HepG2 (cell line): ENCODE measurements around the gene IDH3A. TPM values are rescaled to one million over a fixed set of nuclear protein-coding genes. Genes with fewer than 3 reads are reported as not detected.
A peak's percentile ranks its signal among the peaks of the same experiment; 100 is the strongest.

Experiments used
- ATF7-NPFF ChIP-seq: sonication (generic); formaldehyde crosslinking; IDR thresholded peaks from 2 replicates; pipeline ENCODE4 v1.8.1; 2023; ENCODE audit warnings: mild to moderate bottlenecking, low read depth, missing genetic modification reagents, moderate library complexity
- HNRNPL ChIP-seq: fragments of 200-400 bp; formaldehyde crosslinking; IDR thresholded peaks from 2 replicates; pipeline ENCODE4 v1.6.1; 2017; ENCODE audit warnings: mild to moderate bottlenecking, low read depth, low read length
- KAT7 ChIP-seq: IDR thresholded peaks from 2 replicates; pipeline ENCODE4 v1.6.1; 2018; ENCODE audit warnings: borderline replicate concordance, missing compliant biosample characterization
- NFE2 ChIP-seq: sonication (generic); formaldehyde crosslinking; IDR thresholded peaks from 2 replicates; pipeline ENCODE4 v1.4.0; 2020; ENCODE audit warnings: missing genetic modification reagents
- POLR2A ChIP-seq, 2 experiments: IDR thresholded peaks; 2 replicates each; pipeline ENCODE4 v1.6.1; 2011; ENCODE audit warnings: low read depth in 2 of 2, low read length in 2 of 2, mild to moderate bottlenecking in 1 of 2, moderate library complexity in 1 of 2; ENCODE audit not compliant: insufficient read depth in 1 of 2
- SMARCE1 ChIP-seq: fragments of 450-650 bp; IDR thresholded peaks from 2 replicates; pipeline ENCODE4 v1.6.1; 2017; ENCODE audit warnings: borderline replicate concordance
- SNAI1 ChIP-seq: sonication (generic); formaldehyde crosslinking; IDR thresholded peaks from 2 replicates; pipeline ENCODE4 v1.5.0; 2020; ENCODE audit warnings: mild to moderate bottlenecking, missing genetic modification reagents, borderline replicate concordance
- SRY ChIP-seq: sonication (generic); formaldehyde crosslinking; IDR thresholded peaks from 2 replicates; pipeline ENCODE4 v1.8.0; 2022; ENCODE audit warnings: mild to moderate bottlenecking, missing genetic modification reagents
- TBP ChIP-seq: sonication (generic); formaldehyde crosslinking; IDR thresholded peaks from 2 replicates; pipeline ENCODE4 v1.5.0; 2020; ENCODE audit warnings: missing genetic modification reagents
- YY1 ChIP-seq: IDR thresholded peaks from 2 replicates; pipeline ENCODE4 v1.6.1; 2011; ENCODE audit warnings: low read length, low read depth, moderate library complexity, mild to moderate bottlenecking; ENCODE audit not compliant: insufficient read depth, insufficient replicate concordance
- ZNF567 ChIP-seq: sonication (generic); formaldehyde crosslinking; IDR thresholded peaks from 2 replicates; pipeline ENCODE4 v1.8.1; 2023; ENCODE audit warnings: mild to moderate bottlenecking, missing genetic modification reagents, borderline replicate concordance
- ZNF574 ChIP-seq: sonication (generic); formaldehyde crosslinking; IDR thresholded peaks from 2 replicates; pipeline ENCODE4 v1.4.0; 2020; ENCODE audit warnings: missing genetic modification reagents
- ZNF576 ChIP-seq: sonication (generic); formaldehyde crosslinking; IDR thresholded peaks from 2 replicates; pipeline ENCODE4 v1.4.0; 2020; ENCODE audit warnings: mild to moderate bottlenecking, missing genetic modification reagents
- ZNF747 ChIP-seq: sonication (generic); formaldehyde crosslinking; IDR thresholded peaks from 2 replicates; pipeline ENCODE4 v1.8.1; 2023; ENCODE audit warnings: missing genetic modification reagents, mild to moderate bottlenecking, borderline replicate concordance
- ZNF775 ChIP-seq: sonication (generic); formaldehyde crosslinking; IDR thresholded peaks from 2 replicates; pipeline ENCODE4 v1.4.0; 2020; ENCODE audit warnings: missing genetic modification reagents, mild to moderate bottlenecking, moderate library complexity, borderline replicate concordance
- polyA plus RNA-seq, 8 experiments: library from polyadenylated mRNA; depleted of rRNA in 3 of 8; stranded (reverse) in 7 of 8; unstranded in 1 of 8; fragments of >200 nt; fragmentation: Illumina TruSeq in 4 of 8; extraction: Trizol in 4 of 8; gene quantifications; 2 replicates each; pipeline versions ENCODE4 v1.2.1 to v1.2.3, GENCODE V29; 2011 to 2016; ENCODE audit warnings: low read depth in 4 of 8, missing spikeins in 1 of 8, mixed read lengths in 1 of 8; ENCODE audit not compliant: insufficient read depth in 1 of 8
- total RNA-seq, 5 experiments: library from RNA; depleted of rRNA; stranded (reverse); fragments of >200 nt; fragmentation: Illumina TruSeq; extraction: Trizol; gene quantifications; 2 replicates each; pipeline ENCODE4 v1.2.3, GENCODE V29; 2016; ENCODE audit warnings: low read depth in 1 of 5
- TF ChIP-seq, protein P1 (sequence below): sonication (generic); formaldehyde crosslinking; conservative IDR thresholded peaks from 2 replicates; pipeline ENCODE4 v1.4.0; 2020; ENCODE audit warnings: missing genetic modification reagents
- TF ChIP-seq, protein P2 (sequence below): sonication (generic); formaldehyde crosslinking; IDR thresholded peaks from 2 replicates; pipeline ENCODE4 v1.9.0; 2022; ENCODE audit warnings: low read depth, missing genetic modification reagents
- TF ChIP-seq, protein P3 (sequence below): sonication (generic); formaldehyde crosslinking; IDR thresholded peaks from 2 replicates; pipeline ENCODE4 v1.5.1; 2020; ENCODE audit warnings: missing genetic modification reagents, mild to moderate bottlenecking, borderline replicate concordance
- TF ChIP-seq, protein P4 (sequence below): sonication (generic); formaldehyde crosslinking; IDR thresholded peaks from 2 replicates; pipeline ENCODE4 v1.8.0; 2022; ENCODE audit warnings: missing genetic modification reagents, mild to moderate bottlenecking, borderline replicate concordance

IDH3A gene
- total and polyA plus RNA-seq, 2 of the 13 experiments (the other 11 are each of a cell fraction or from before 2014, with no cell fraction given): 40.7 to 50.7 TPM

DNA sequence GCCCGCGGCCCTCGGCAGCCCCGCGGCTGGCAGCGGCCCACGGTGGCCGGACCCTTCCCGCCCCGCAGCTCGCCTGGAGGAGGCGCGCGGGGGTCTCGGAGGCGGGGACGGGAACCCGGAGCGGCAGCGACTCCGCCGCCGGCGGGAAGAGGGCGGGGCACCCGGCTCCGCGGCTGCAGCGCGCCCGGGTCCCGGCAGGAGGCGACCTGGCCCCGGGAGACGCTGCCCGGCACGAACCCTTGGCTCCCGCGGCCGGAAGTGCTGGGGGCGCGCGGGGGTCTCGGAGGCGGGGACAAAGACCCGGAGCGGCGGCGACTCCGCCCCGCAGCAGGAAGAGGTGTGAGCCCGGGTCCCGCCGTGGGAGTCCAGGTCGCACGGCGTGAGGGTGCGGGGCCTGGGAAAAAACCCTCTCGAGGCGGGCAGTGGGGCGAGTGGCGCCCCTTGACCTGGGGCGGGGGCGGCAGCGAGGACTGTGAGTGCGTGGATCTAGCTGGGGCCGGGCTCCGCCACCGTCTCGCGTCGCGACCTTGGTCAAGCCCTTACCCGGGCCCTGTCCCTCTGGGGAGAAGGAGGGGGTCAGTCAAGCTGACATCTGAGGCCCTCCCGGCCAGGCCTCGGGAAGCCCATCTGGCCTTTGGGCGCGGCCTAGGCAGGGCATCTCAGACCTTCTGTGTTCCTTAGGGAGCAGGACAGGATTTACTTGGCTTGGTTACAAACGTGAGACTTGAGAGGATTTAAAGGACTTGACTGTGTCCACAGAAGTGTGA lies 17.7 kb upstream of the IDH3A start, which contains the start of gene CIB2 (continued):
- TF ChIP-seq, protein P1, sequence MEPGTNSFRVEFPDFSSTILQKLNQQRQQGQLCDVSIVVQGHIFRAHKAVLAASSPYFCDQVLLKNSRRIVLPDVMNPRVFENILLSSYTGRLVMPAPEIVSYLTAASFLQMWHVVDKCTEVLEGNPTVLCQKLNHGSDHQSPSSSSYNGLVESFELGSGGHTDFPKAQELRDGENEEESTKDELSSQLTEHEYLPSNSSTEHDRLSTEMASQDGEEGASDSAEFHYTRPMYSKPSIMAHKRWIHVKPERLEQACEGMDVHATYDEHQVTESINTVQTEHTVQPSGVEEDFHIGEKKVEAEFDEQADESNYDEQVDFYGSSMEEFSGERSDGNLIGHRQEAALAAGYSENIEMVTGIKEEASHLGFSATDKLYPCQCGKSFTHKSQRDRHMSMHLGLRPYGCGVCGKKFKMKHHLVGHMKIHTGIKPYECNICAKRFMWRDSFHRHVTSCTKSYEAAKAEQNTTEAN: 0 out of 2 replicates have a peak, but pooled peaks have one; percentile 19
- TF ChIP-seq, protein P2, sequence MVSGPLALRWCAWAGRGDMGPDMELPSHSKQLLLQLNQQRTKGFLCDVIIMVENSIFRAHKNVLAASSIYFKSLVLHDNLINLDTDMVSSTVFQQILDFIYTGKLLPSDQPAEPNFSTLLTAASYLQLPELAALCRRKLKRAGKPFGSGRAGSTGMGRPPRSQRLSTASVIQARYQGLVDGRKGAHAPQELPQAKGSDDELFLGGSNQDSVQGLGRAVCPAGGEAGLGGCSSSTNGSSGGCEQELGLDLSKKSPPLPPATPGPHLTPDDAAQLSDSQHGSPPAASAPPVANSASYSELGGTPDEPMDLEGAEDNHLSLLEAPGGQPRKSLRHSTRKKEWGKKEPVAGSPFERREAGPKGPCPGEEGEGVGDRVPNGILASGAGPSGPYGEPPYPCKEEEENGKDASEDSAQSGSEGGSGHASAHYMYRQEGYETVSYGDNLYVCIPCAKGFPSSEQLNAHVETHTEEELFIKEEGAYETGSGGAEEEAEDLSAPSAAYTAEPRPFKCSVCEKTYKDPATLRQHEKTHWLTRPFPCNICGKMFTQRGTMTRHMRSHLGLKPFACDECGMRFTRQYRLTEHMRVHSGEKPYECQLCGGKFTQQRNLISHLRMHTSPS: no peak
- TF ChIP-seq, protein P3, sequence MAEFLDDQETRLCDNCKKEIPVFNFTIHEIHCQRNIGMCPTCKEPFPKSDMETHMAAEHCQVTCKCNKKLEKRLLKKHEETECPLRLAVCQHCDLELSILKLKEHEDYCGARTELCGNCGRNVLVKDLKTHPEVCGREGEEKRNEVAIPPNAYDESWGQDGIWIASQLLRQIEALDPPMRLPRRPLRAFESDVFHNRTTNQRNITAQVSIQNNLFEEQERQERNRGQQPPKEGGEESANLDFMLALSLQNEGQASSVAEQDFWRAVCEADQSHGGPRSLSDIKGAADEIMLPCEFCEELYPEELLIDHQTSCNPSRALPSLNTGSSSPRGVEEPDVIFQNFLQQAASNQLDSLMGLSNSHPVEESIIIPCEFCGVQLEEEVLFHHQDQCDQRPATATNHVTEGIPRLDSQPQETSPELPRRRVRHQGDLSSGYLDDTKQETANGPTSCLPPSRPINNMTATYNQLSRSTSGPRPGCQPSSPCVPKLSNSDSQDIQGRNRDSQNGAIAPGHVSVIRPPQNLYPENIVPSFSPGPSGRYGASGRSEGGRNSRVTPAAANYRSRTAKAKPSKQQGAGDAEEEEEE (CRISPR knock-in tag): no peak
- peak; percentile 74; the same call in 1 of the 2 replicates for TF ChIP-seq SRY (CRISPR knock-in tag)
- TF ChIP-seq, protein P4, sequence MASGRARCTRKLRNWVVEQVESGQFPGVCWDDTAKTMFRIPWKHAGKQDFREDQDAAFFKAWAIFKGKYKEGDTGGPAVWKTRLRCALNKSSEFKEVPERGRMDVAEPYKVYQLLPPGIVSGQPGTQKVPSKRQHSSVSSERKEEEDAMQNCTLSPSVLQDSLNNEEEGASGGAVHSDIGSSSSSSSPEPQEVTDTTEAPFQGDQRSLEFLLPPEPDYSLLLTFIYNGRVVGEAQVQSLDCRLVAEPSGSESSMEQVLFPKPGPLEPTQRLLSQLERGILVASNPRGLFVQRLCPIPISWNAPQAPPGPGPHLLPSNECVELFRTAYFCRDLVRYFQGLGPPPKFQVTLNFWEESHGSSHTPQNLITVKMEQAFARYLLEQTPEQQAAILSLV (CRISPR knock-in tag): peak; percentile 61; the same call in 1 of the 2 replicates
- TF ChIP-seq NFE2: no peak
- TF ChIP-seq SNAI1 (CRISPR knock-in tag): no peak
- no peak for TF ChIP-seq ZNF775 (CRISPR knock-in tag)
- peak in 1 of 2 experiments; percentile 79; a peak in 2 of 4 replicates for TF ChIP-seq POLR2A (IDR thresholded peaks at IDR 0.05; ENCODE audit: insufficient read depth in 1 of 2, low read depth in 2 of 2, low read length in 2 of 2)
- TF ChIP-seq YY1: peak; percentile 29
- no peak for TF ChIP-seq SMARCE1
- TF ChIP-seq ZNF576 (CRISPR knock-in tag): no peak
- TF ChIP-seq KAT7 (CRISPR knock-in tag): peak; percentile 38; the same call in 1 of the 2 replicates
- TF ChIP-seq TBP (CRISPR knock-in tag): 0 out of 2 replicates have a peak, but pooled peaks have one; percentile 31
- 0 out of 2 replicates have a peak, but pooled peaks have one; percentile 24 for TF ChIP-seq ZNF567
- TF ChIP-seq ATF7-NPFF (CRISPR knock-in tag): no peak; the same call in none of the 2 replicates
- peak; percentile 79 for TF ChIP-seq ZNF574 (CRISPR knock-in tag)
- no peak for TF ChIP-seq ZNF747 (CRISPR knock-in tag)
- TF ChIP-seq HNRNPL: no peak
